GM18526 (cell line): ENCODE data around the gene TRIO.

Experiments used
- POLR2A ChIP-seq: IDR thresholded peaks from 3 replicates; pipeline ENCODE4 v1.6.1; 2011; ENCODE audit not compliant: insufficient read length; ENCODE audit errors: extremely low read depth

Gene TRIO

DNA sequence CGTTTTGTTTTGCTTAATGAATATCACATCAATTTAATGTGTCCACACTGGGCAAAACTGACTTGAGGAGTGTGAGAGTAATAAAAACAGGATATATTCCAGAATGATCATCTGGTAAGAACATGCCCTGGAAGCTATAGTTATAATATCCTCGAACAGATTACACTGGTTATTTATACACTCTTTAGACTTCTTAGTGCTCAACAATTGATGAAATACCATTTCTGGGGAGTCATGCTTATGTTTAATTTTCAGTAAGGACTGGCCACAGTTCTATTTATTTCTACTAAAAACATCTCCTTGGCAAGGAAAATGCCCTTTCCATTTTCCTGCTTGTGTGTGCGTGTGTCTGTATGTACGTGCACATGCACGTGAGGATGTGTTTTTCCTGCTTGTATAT lies 205.0 kb downstream of the TRIO start:
- TF ChIP-seq POLR2A: no peak

DNA sequence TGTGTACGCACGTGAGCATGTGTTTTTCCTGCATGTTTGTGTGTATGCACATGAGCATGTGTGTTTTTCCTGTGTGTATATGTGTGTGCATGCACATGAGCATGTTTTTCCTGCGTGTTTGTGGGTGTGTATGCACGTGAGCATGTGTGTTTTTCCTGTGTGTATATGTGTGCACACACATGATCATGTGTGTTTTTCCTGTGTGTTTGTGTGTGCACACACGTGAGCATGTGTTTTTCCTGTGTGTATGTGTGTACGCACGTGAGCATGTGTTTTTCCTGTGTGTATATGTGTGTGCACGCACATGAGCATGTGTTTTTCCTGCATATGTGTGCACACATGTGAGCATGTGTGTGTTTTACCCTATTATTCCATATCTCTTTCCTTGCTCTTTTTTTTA lies 205.9 kb downstream of the TRIO start:
- no peak for TF ChIP-seq POLR2A

DNA sequence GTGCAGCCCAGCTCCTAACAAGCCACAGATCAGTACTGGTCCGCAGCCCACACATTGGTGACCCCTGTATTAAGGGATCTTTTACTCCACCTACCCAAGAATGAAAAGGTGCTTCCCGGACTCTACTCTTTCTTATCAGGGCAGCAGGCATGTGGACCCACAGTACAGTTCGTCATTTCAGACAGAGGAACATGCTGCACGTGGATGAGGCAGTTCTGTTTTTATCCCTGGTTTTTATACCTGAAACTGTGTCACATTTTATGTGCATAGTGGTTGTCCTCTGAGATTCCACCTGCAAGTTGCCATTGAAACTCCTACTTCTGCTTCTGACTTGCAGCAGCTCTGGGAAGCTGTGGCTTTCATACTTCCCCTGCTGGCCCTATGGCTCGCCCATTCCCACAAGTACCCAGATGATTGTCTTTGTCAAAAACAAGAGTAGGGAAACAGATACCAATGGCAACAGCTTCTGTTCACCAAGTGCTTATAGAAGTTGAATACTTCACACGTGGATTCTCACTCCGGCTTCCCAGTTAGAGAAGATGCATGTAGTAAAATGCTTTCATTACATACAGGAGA lies 208.0 kb downstream of the TRIO start:
- no peak for TF ChIP-seq POLR2A

DNA sequence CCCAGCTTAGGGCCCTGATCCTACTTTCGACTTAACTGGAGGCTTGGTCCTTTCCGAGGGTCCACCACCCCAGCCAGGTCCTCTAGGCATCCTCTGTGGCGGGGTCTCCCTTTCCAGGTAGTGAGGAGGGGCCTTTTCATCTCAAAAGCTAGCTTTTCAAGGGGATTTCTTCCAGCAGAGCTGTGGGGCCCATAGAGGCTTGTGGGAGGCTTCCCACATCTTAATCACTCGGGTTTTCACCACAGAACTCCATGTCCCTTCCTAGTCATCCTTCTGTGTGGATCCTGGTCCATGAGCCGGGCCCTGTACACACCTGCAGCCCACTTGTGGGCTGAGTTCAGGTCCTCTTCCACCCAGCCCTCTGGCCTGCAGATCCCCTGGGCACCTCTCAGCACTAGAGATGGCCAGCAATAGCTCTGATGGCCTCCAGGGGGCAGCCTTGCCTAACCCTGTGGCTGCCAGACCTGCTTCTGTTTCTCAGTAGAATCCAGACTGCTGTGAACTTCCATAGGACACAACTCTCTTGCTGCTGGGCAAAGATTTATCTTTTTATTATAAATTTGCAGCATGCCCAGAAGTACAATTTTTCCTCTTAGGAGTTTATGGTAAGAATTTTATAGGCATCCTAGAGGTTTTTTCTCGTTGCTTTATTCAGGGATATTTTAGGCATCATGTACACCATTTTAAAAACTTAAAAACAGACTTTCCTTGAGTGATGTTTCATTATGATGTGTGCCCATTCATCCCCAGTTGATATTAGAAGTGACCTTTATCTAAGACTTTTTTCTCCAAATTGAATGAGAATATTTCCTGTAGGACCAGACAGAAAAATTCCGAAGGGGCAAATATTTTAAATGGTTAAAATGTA lies 208.9 kb downstream of the TRIO start:
- no peak for TF ChIP-seq POLR2A

DNA sequence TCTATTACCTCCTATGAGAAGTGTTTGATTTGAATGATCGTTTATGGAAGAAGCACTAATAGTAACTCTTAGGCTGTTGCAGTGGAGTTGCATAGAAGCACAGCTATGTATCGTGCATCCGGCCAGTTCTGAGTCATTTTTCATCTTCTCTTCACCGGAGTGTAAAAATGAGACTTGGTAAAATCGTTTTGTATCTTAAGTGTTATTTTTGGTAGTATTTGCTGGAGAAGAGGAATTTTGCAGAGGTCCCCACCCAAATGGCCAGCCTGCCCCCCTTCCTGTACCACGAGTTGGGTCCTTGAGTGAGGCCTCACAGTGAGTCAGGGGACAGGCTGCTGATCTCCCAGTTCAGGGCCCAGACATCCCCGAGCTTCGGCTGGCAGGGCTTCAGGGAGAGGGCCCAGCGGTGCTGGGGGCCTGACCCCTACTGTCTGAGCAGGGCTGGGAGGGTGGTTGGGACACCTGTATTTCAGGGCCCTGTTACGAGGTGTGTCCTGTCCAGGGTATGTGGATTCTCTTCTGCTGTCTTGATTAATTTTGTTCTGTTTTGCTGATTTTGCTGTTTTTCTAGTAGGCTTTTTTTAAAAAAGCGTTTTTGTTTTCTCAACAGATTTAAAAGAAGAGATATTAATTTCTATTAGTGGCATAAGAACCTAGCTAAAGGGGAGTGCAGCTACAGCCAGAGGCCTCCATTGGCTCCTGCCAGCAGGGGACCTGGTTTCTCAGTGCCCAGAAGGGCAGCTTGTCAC lies 210.8 kb downstream of the TRIO start:
- TF ChIP-seq POLR2A: no peak

DNA sequence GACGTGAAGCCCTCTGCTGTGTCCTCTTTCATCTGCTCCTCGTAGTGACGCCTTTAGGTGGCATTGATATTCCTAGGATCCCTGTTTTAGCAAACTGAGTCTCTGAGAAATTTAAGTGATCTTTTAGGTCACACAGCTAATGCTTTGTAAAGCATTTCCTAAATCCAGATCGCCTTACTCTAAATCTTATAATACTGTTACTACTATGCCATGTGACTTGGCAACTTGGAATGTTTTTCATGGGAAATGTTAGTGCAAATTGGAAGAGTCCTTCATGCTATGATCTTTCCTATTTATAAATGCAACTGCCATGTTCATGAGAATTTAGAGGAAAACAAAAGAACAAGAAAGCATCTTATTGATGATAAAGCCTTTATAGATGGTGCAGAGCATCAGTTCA lies 212.2 kb downstream of the TRIO start:
- TF ChIP-seq POLR2A: no peak

DNA sequence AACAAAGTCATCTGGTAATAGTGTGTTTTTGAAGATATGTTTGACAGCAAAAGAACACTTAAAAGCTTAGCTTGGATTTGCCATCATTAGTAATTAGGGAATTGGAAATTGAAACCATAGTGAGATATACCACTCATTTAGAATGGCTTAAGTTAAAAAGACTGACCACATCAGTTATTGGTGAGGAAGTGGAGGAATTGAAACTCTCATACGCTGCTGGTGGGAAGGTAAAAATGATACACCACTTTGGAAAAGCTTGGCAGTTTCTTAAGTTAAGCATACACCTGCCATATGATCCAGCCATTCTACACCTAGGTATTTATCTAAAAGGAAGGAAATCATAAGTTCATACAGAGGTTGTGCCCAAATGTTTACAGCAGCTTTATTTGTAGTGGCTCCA lies 213.2 kb downstream of the TRIO start:
- TF ChIP-seq POLR2A: no peak

DNA sequence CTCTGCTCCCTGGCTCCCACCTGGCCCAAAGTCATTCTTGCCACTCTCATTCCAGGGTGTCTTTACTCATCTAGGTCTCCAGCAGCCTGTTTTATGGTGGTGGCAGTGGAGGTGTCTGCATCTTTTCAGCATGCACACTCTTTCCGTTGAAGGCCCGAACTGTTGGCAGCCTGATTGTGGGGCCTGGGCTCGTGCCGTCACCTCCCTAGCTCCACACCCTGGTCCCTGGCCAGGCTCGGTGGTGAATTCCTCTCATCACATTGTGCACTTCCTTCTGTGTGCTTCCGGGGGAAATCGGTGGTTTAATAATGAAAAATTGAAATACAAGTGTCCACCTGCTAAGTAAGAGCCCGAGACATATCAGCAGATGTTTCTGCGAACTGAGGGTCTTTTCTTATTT lies 214.3 kb downstream of the TRIO start:
- no peak for TF ChIP-seq POLR2A

DNA sequence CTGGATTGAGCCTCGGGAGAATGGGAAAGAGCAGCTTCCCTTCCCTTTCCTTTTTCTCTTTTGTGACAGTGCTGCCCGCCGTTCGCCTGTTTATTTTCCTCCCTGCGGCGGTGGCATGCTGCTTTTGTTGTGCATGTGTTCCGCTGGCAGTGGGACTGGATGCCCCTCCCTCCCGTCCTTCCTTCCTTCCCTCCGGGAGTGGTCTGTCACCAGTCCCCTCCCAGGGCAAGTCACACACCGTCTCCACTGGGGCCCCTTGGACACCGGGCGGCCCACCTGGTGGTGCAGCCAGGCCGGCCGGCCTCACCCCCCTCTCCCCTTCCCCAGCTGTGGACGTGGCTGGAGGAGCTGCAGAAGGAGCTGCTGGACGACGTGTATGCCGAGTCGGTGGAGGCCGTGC lies 214.7 kb downstream of the TRIO start:
- no peak for TF ChIP-seq POLR2A

DNA sequence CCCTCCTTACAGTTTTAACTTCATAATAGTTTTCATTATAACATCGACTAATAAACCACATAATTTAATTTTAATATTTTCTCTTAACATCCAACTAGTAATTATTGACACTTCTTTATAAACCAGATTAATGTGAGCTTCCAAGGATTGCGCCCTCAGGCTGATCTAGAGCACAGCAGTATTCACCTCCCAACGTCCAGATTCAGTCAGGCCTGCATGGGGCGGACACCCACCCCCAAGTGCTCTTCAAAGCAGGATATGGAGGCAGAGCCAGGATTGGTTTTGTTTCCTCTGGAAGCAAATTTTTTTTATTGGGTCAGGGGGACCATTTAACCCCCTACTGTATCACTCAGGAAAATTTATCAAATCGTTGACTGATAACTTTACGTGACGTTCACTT lies 215.4 kb downstream of the TRIO start:
- TF ChIP-seq POLR2A: no peak

DNA sequence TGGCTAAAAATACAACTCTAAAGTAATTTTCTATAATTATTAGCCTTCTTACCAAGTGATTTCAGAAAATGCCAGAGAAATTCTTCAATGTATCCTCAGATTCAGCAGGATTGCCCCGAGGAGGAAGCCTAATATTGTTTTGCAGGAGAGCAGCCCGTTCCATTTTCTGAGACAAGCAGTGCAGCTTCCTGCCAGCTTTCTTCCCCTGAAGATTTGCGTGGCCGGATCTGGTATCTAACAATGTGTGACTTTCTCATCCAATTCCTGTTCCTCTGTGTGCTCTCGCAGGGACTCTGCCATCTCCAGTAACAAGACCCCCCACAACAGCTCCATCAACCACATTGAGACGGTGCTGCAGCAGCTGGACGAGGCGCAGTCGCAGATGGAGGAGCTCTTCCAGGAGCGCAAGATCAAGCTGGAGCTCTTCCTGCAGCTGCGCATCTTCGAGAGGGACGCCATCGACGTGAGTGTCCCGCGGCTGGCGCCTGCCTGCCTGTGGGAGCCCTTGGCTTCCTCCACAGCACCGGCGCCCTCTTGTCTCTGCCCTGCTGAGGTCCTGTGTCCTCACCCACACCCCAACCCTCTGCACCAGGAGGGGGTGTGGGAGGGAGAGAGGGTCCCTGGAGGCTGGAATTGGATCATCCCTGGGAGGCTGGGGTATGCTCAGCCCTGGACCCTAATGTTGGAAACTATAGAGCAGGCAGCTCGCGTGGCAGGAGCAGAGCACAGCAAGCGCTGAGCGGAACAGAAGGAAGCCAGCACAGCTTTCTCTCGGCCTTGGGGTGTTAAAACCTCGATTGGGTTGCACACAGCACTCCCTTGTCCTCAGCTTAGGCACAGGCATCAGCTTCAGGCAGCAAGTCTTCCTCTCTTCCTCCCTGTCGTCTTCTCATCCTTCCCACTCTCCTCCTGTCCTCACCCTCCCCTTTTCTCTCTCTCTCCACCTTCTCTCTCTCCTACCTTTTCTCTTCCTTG lies 216.2 kb downstream of the TRIO start:
- TF ChIP-seq POLR2A: no peak

DNA sequence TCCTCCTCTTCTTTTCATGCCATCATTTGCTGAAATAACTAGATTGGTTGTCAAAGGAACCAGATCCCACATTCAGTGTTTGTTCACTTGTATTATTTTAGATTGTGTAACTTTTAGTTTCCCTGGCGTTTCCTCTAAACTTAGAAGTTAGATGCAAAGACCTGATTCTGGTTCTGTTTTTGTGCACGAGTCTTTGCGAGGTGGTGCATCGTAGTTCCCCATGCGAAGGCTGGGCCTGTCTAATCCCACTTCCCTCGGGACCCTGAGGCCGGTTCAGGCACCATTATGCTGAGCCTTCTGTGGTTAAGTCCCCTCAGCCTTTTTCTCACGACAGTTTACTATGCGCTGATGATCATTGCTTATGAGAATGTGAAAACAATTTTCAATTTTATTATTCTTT lies 219.3 kb downstream of the TRIO start:
- no peak for TF ChIP-seq POLR2A

DNA sequence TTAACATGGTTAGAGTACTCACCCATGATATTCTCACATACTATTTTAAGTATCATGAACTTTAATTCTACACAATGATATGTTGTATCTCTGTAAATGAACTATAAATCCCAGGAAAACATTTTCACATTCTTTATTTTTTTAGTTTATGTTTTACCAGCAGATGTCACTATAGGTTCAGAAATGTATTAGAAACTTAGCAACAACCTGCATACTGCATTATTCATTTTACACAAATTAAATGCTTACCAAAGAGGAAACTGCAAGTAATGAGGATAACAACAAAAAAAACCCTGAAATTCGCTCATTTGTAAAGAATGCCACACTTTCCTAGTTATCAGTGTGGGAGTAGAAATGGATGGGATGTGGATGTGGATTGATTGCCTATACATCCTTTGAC lies 221.0 kb downstream of the TRIO start:
- no peak for TF ChIP-seq POLR2A

DNA sequence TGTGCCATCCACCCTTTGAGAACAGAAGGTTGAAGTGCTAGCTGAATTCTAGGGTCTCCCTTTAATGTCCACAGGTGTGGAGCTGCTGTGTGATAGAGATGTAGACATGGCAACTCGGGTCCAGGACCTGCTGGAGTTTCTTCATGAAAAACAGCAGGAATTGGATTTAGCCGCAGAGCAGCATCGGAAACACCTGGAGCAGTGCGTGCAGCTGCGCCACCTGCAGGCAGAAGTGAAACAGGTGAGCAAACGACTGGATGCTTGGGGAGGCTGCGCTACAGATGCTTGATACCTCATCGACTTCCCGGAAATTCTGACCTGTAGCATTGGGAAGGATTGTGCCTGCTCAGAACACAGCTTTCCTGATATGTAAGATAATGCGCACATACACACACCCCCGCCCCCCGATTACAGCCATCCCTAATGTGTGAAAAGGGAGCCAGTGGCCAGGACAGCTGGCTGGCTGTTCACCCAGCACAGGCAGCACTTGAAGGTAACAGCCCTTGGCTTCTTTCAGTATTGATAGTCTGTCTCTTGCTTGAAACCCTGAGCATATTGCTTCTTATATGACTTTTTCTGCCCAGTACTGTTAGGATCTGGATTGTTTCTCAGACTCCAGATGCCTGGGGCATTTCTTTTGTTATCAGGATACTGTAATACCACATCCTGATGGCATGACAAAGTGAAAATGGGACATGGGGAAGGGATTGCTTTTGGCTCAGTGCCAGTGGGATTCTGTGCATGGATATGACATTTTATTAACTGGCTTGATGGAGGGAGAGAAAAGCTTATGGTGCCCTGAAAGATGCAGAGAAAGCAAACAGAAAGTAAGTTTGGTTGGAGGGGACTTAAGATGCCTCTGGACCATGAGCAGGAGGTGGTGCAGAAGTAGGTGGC lies 221.7 kb downstream of the TRIO start:
- no peak for TF ChIP-seq POLR2A
